ENCODE data around the gene FGFBP3. TPM values are rescaled to one million over a fixed set of nuclear protein-coding genes. Genes with fewer than 3 reads are reported as not detected.
A peak's percentile ranks its signal among the peaks of the same experiment; 100 is the strongest.

Gene FGFBP3
- total RNA-seq, 1 experiment from 2014 or later, result 1.2 TPM

GRCh38 chr10:91907033-91907594 is 2.2 kb downstream of the FGFBP3 start:
- H3K9me3 ChIP-seq (ENCODE audit: control insufficient read depth in 1 of 2, insufficient read depth in 1 of 2, low read depth in 1 of 2, low read length in 2 of 2), result no peaks in the 10 kb centered on the region
- H3K4me2 ChIP-seq (ENCODE audit: low read length), result peak overlapping the region; percentile 100; the same call in 1 of the 2 replicates
- intact Hi-C loops (cut with micrococcal nuclease), result no loop called here

More at GRCh38 chr10:91907033-91907594, 2.2 kb downstream of the FGFBP3 start:
- POLR2A ChIA-PET, result no interaction called here
- DNase-seq (ENCODE audit: low read depth, low spot score), result no peak
- no peak for TF ChIP-seq FOSL1 (IDR thresholded peaks at IDR 0.05; ENCODE audit: low read depth)
- no peak for TF ChIP-seq YY1 (IDR thresholded peaks at IDR 0.05; ENCODE audit: extremely low read depth, insufficient replicate concordance, low read depth, low read length)
- no peak for TF ChIP-seq CTCF (IDR thresholded peaks at IDR 0.05 in 2 of 3, conservative IDR thresholded peaks at IDR 0.05 in 1 of 3; ENCODE audit: borderline replicate concordance in 1 of 3, insufficient read depth in 1 of 3, low read depth in 2 of 3, low read length in 2 of 3)
- no peak for TF ChIP-seq ZBTB33 (IDR thresholded peaks at IDR 0.05; ENCODE audit: extremely low read depth, insufficient replicate concordance, low read length)
- TF ChIP-seq SIN3A (IDR thresholded peaks at IDR 0.05; ENCODE audit: low read depth), result no peak
- no peaks in the 10 kb centered on the region for H3K27me3 ChIP-seq (ENCODE audit: insufficient read depth, low read length)
- H2AFZ ChIP-seq (ENCODE audit: low read depth, low read length, poor library complexity, severe bottlenecking), result no peak overlapping the region
- H3K79me2 ChIP-seq (ENCODE audit: insufficient read depth, low read length), result no peaks in the 10 kb centered on the region
- CTCF ChIA-PET, result interaction anchor here (3.1 kb wide), 1 partner anchor 148 kb away, joined by 18 read pairs; no protein-coding TSS in a partner anchor
- peaks cover 15 to 29% of the 10 kb centered on the region in 2 experiments for H3K4me1 ChIP-seq (ENCODE audit: control insufficient read depth in 1 of 2, insufficient read depth in 2 of 2, low read length in 2 of 2)
- H3K9ac ChIP-seq (ENCODE audit: low read length), result no peak overlapping the region
- H3K36me3 ChIP-seq (ENCODE audit: control insufficient read depth in 1 of 2, insufficient read depth in 2 of 2, low read length in 2 of 2), result no peaks in the 10 kb centered on the region
- BruUV-seq (replicated peaks), result no TSS peak
- H3K9me2 ChIP-seq (ENCODE audit: insufficient read depth), result no peaks in the 10 kb centered on the region
- no peak overlapping the region for H3K27ac ChIP-seq (ENCODE audit: low read depth, low read length)
- RAD21 ChIA-PET (ENCODE audit: low non-redundant PET in 1 of 2, low total read pairs in 2 of 2, uncharacterized antibody in 2 of 2, unreplicated experiment in 2 of 2), result no interaction called here
- no peak for ATAC-seq
- H3K4me3 ChIP-seq (replicated peaks in 1 of 2; ENCODE audit: low read depth in 1 of 2, low read length in 2 of 2), result no peak overlapping the region
- no peaks in the 10 kb centered on the region for H4K20me1 ChIP-seq (ENCODE audit: insufficient read depth)

Data from HCT116 (cell line).